T-helper 1 cell treated with Interleukin-12 subunit alpha and Interleukin-12 subunit beta and Interleukin-4 antibody, amounts not matched to agents 30 μg/mL and 1 μg/mL, for 36 hours (primary cell): ENCODE measurements around the gene ATP9A.

Source experiments
- H3K27ac Mint-ChIP-seq: one replicate; pipeline ENCODE4 v1.8.0; 2021; ENCODE audit warnings: mild to moderate bottlenecking, mixed read lengths
- H3K27me3 Mint-ChIP-seq: one replicate; pipeline ENCODE4 v1.8.0; 2021; ENCODE audit warnings: low read depth, mixed read lengths
- H3K36me3 Mint-ChIP-seq: one replicate; pipeline ENCODE4 v1.8.0; 2021; ENCODE audit warnings: low read depth, mixed read lengths
- H3K4me1 Mint-ChIP-seq: one replicate; pipeline ENCODE4 v1.8.0; 2021; ENCODE audit warnings: low read depth, mixed read lengths
- H3K4me3 Mint-ChIP-seq: one replicate; pipeline ENCODE4 v1.8.0; 2021; ENCODE audit warnings: mild to moderate bottlenecking, moderate library complexity, mixed read lengths
- H3K9me3 Mint-ChIP-seq: one replicate; pipeline ENCODE4 v1.8.0; 2021; ENCODE audit warnings: mixed read lengths

Gene ATP9A

GRCh38 chr20:51623255-51623654 lies 144.9 kb downstream of the ATP9A start:
- no peak overlapping the region for H3K4me3 Mint-ChIP-seq

DNA sequence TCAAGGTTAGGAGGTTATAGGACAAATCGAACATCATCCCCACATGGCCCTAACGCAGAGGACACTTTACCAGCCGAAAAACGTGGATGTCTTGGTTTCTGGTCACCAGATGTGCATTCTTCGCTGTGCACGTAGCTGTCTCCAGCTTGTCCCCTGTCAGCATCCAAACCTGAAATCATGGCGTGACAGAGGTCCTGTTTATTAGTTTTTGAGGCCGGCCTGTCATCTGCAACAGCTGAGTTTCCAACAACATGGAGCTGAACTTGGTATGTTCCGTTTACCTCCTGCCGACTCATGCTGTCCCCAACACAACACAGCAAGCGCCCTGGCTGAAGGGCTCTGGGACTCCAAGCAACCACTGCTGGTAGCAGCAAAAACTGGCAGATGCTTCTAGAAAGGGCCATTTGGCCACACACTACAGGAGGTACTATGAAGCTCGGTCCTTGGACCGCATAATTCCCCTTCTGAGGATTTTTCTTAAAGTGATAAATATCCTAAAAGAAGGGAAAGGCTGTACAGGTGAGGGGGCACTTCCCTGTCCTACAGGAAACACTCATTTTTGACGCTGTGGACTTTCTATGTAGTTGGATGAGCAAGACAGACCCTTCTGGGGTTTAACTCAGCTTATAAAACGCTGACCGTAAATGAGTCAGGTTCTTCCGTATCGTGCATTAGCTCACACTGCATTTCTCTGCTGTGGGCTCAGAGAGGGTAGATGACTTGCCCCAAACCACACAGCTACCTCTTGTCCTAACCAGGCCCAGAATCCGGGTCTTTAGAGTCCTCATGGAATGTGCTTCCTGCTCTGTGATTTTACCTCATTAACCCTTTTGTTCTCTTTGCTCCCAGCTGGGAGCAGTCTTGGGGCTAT lies 146.0 kb downstream of the ATP9A start:
- Mint-ChIP-seq H3K9me3 (no peaks in the 10 kb centered on the region), H3K27me3 (no peaks in the 10 kb centered on the region), H3K36me3 (no peaks in the 10 kb centered on the region), H3K27ac (no peak overlapping the region), H3K4me1 (peaks cover 1% of the 10 kb centered on the region), H3K4me3 (no peak overlapping the region)

More at GRCh38 chr20:51623255-51623654, 144.9 kb downstream of the ATP9A start:
- no peaks in the 10 kb centered on the region for H3K9me3 Mint-ChIP-seq
- peaks cover 1% of the 10 kb centered on the region for H3K4me1 Mint-ChIP-seq
- no peak overlapping the region for H3K27ac Mint-ChIP-seq
- H3K27me3 Mint-ChIP-seq: no peaks in the 10 kb centered on the region
- no peaks in the 10 kb centered on the region for H3K36me3 Mint-ChIP-seq

- H3K9me3 Mint-ChIP-seq: no peaks in the 10 kb centered on the region
These were observed 147.8 kb downstream of the ATP9A start for GRCh38 chr20:51620432-51620831.

DNA sequence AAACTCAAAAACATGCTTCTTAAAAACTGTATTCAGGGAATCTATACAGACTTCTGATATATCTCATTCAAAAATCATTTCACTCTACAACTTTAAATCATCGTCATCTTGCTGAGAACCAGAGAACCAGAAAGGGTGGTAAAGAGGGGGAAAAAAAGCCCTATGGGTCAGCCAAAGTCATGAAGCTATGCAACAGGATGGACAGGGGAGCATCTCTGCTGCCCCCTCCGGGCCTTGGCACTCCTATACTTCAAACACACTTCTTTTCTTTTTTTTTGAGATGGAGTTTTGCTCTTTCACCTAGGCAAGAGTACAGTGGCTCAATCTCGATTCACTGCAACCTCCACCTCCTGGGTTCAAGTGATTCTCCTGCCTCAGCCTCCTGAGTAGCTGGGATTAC lies 152.1 kb downstream of the ATP9A start:
- H3K27me3 Mint-ChIP-seq: peaks cover 6% of the 10 kb centered on the region
- no peaks in the 10 kb centered on the region for H3K36me3 Mint-ChIP-seq
- no peaks in the 10 kb centered on the region for H3K4me1 Mint-ChIP-seq
- no peaks in the 10 kb centered on the region for H3K9me3 Mint-ChIP-seq
- no peak overlapping the region for H3K27ac Mint-ChIP-seq
- H3K4me3 Mint-ChIP-seq: no peak overlapping the region

More at GRCh38 chr20:51620432-51620831, 147.8 kb downstream of the ATP9A start:
- Mint-ChIP-seq H3K36me3 (no peaks in the 10 kb centered on the region), H3K27ac (no peak overlapping the region), H3K4me1 (peaks cover 1% of the 10 kb centered on the region), H3K4me3 (no peak overlapping the region), H3K27me3 (no peaks in the 10 kb centered on the region)

GRCh38 chr20:51614687-51615086 lies 153.5 kb downstream of the ATP9A start:
- Mint-ChIP-seq H3K36me3 (no peaks in the 10 kb centered on the region), H3K27me3 (peaks cover 6% of the 10 kb centered on the region), H3K4me3 (no peak overlapping the region), H3K9me3 (no peaks in the 10 kb centered on the region), H3K4me1 (no peaks in the 10 kb centered on the region), H3K27ac (no peak overlapping the region)

- H3K4me3 Mint-ChIP-seq: no peak overlapping the region
- peaks cover 2% of the 10 kb centered on the region for H3K4me1 Mint-ChIP-seq
- no peaks in the 10 kb centered on the region for H3K36me3 Mint-ChIP-seq
- H3K27ac Mint-ChIP-seq: no peak overlapping the region
- no peaks in the 10 kb centered on the region for H3K9me3 Mint-ChIP-seq
- peaks cover 6% of the 10 kb centered on the region for H3K27me3 Mint-ChIP-seq
These were observed 154.6 kb downstream of the ATP9A start for GRCh38 chr20:51613580-51613979.

GRCh38 chr20:51612896-51613295 lies 155.3 kb downstream of the ATP9A start:
- Mint-ChIP-seq H3K36me3 (no peaks in the 10 kb centered on the region), H3K9me3 (no peaks in the 10 kb centered on the region), H3K4me3 (no peak overlapping the region), H3K27ac (no peak overlapping the region), H3K4me1 (peaks cover 2% of the 10 kb centered on the region), H3K27me3 (peaks cover 6% of the 10 kb centered on the region)

DNA sequence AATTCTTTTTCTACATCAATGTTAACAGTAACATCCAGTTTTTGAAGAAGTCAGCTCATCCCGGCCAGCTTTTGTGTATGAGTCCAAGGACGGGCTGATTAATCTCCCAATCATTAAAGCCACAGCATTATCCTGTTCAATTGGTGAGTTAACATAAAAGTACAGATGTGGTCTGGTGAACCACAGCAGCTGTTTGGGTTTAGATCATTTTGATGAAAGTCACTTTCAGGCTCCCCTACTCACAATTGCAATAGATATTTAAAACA lies 156.6 kb downstream of the ATP9A start:
- Mint-ChIP-seq H3K27me3 (peaks cover 11% of the 10 kb centered on the region), H3K9me3 (no peaks in the 10 kb centered on the region), H3K36me3 (no peaks in the 10 kb centered on the region), H3K4me1 (peaks cover 4% of the 10 kb centered on the region), H3K27ac (no peak overlapping the region), H3K4me3 (no peak overlapping the region)

GRCh38 chr20:51610761-51611624 lies 157.2 kb downstream of the ATP9A start:
- Mint-ChIP-seq H3K4me3 (no peak overlapping the region), H3K27ac (no peak overlapping the region), H3K4me1 (peaks cover 4% of the 10 kb centered on the region), H3K9me3 (no peaks in the 10 kb centered on the region), H3K36me3 (no peaks in the 10 kb centered on the region), H3K27me3 (peaks cover 11% of the 10 kb centered on the region)

DNA sequence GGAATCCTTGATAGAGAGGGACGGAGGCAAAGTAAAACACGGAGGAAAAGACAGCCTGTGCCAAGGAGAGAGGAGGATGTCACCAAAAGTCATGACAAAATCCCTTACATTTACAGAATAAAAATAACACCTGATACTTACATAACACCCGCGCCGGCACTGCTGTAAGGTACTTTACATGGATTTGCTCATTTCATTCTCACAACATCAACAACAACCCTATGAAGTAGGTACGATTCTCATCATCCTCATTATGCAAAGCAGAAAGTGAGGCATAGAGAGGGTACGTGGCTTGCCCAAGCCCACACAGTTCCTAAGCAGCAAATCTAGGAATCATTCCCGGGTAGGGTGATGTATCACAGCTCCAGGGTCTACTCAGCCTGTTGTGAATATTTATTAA lies 158.1 kb downstream of the ATP9A start:
- Mint-ChIP-seq H3K36me3 (no peaks in the 10 kb centered on the region), H3K27ac (no peak overlapping the region), H3K27me3 (peaks cover 11% of the 10 kb centered on the region), H3K4me1 (peaks cover 4% of the 10 kb centered on the region), H3K4me3 (no peak overlapping the region), H3K9me3 (no peaks in the 10 kb centered on the region)

DNA sequence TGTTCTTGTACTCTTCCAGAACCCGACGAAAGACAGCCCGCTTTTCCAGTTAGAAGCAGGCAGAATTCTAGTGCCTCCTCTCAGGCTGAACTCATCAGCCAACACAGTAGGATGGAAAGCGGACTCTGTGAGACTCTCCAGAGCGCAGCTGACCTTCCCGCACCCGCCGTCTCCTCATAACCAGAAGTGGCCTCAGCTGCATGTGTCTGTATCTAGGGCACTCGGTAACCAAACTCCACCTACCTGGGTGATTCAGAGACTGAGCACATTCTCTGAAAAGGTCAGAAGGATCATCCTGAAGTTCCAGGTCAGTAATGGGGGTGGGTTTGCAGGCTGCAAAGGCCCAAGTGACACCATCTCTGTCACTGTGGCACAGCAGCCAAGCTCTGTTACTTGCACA lies 158.9 kb downstream of the ATP9A start:
- no peaks in the 10 kb centered on the region for H3K9me3 Mint-ChIP-seq
- peaks cover 4% of the 10 kb centered on the region for H3K4me1 Mint-ChIP-seq
- peaks cover 11% of the 10 kb centered on the region for H3K27me3 Mint-ChIP-seq
- no peak overlapping the region for H3K4me3 Mint-ChIP-seq
- H3K36me3 Mint-ChIP-seq: no peaks in the 10 kb centered on the region
- H3K27ac Mint-ChIP-seq: no peak overlapping the region

GRCh38 chr20:51608061-51608460 lies 160.1 kb downstream of the ATP9A start:
- no peaks in the 10 kb centered on the region for H3K9me3 Mint-ChIP-seq
- H3K36me3 Mint-ChIP-seq: no peaks in the 10 kb centered on the region
- peak overlapping the region; percentile 58 for H3K27ac Mint-ChIP-seq
- H3K4me3 Mint-ChIP-seq: no peak overlapping the region
- H3K27me3 Mint-ChIP-seq: peaks cover 4% of the 10 kb centered on the region
- peaks cover 4% of the 10 kb centered on the region for H3K4me1 Mint-ChIP-seq

- peaks cover 4% of the 10 kb centered on the region for H3K4me1 Mint-ChIP-seq
- H3K36me3 Mint-ChIP-seq: no peaks in the 10 kb centered on the region
- H3K4me3 Mint-ChIP-seq: no peak overlapping the region
- H3K9me3 Mint-ChIP-seq: no peaks in the 10 kb centered on the region
- no peak overlapping the region for H3K27ac Mint-ChIP-seq
- peaks cover 4% of the 10 kb centered on the region for H3K27me3 Mint-ChIP-seq
These were observed 161.0 kb downstream of the ATP9A start for GRCh38 chr20:51607170-51607569.

- H3K36me3 Mint-ChIP-seq: no peaks in the 10 kb centered on the region
- no peak overlapping the region for H3K27ac Mint-ChIP-seq
- H3K4me3 Mint-ChIP-seq: no peak overlapping the region
- peaks cover 4% of the 10 kb centered on the region for H3K4me1 Mint-ChIP-seq
- H3K27me3 Mint-ChIP-seq: peaks cover 7% of the 10 kb centered on the region
- no peaks in the 10 kb centered on the region for H3K9me3 Mint-ChIP-seq
These were observed 163.3 kb downstream of the ATP9A start for GRCh38 chr20:51604851-51605250.

DNA sequence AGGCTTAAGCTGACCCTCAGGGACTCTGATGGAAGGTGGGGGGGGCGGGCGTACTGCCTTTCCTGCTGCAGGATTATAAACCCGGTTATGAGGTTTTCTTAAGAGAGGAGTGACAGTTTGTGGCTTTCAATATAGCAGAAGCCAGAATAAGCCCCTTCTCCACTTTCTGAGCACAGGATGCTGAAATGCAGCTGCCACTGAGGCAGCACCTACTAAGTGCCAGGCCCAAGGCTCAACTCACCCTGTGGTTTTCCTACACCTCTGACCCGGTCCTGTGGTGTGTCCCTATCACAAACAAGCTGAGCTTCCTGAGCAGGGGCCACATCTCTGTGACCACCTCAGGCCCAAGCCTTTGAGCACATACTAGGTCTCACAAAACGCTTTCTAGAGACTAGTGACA lies 166.1 kb downstream of the ATP9A start:
- Mint-ChIP-seq H3K4me3 (no peak overlapping the region), H3K4me1 (peaks cover 5% of the 10 kb centered on the region), H3K27ac (no peak overlapping the region), H3K36me3 (no peaks in the 10 kb centered on the region), H3K27me3 (peaks cover 11% of the 10 kb centered on the region), H3K9me3 (no peaks in the 10 kb centered on the region)
